Measurements from ENCODE around the gene PGBD4. TPM values are rescaled to one million over a fixed set of nuclear protein-coding genes. Genes with fewer than 3 reads are reported as not detected.

PGBD4 gene
- 1.2 and 1.3 TPM in 2 replicates for total RNA-seq

GRCh38 chr15:34101366-34102174, at the start of gene PGBD4, which contains the start of gene EMC7:
TSS of gene PGBD4 (plus strand) at chr15:34102083. CDS start at chr15:34102532, 449 bp downstream.
TSS of gene EMC7 (minus strand) at chr15:34101862. CDS start at chr15:34101839, 23 bp downstream.

Other genes starting within 250 kb of the PGBD4 start
- under 0.01 and 0.11 TPM in 2 replicates for gene CHRM5, start 133.6 kb upstream of the PGBD4 start, total RNA-seq
- gene AVEN, start 62.9 kb upstream of the PGBD4 start, total RNA-seq: 15.3 and 21.3 TPM in 2 replicates
- gene EMC7, start 221 bp upstream of the PGBD4 start, total RNA-seq: 18.8 and 24.0 TPM in 2 replicates
- 40.8 and 41.2 TPM in 2 replicates for gene KATNBL1, start 108.0 kb downstream of the PGBD4 start, total RNA-seq
- 111 and 155 TPM in 2 replicates for gene EMC4, start 122.9 kb downstream of the PGBD4 start, total RNA-seq
- gene SLC12A6, start 235.7 kb downstream of the PGBD4 start, total RNA-seq: 25.9 and 26.5 TPM in 2 replicates
- 164 and 215 TPM in 2 replicates for gene NOP10, start 241.1 kb downstream of the PGBD4 start, total RNA-seq
- under 0.01 TPM in 1 of 2 replicates, not detected in the other for gene NUTM1, start 241.2 kb downstream of the PGBD4 start, total RNA-seq